K562 (cell line): Measurements from ENCODE around the gene CCDC159. TPM values are rescaled to one million over a fixed set of nuclear protein-coding genes. Genes with fewer than 3 reads are reported as not detected.

Experiments used
- ATAC-seq: fragments of 200-7000 bp; cut with Tn5 transposase; 3 replicates; pipeline ENCODE4 v1.9.1; 2020; ENCODE audit warnings: moderate library complexity
- BruUV-seq: library from RNA; stranded (reverse); fragments of 400-500 nt; replicated peaks from 2 replicates; lab custom pipeline; 2021; lab: Mats Ljungman, UMichigan
- CTCF ChIA-PET: fragments of 300-600 bp; formaldehyde crosslinking; extraction: SDS; loops from one replicate; lab custom pipeline; 2021; ENCODE audit warnings: low intra/inter-chr PET ratio; lab: Yijun Ruan, JAX
- POLR2A ChIA-PET: fragments of 300-600, 350-650 bp; sonication (Branson Sonifier 250); formaldehyde crosslinking; extraction: SDS; loops from one replicate; lab custom pipeline; 2021; ENCODE audit warnings: antibody characterized with exemption, inconsistent platforms; lab: Yijun Ruan, JAX
- DNase-seq, 4 experiments: peaks; one replicate each; pipeline versions ENCODE4 v3.0.0 to v3.0.0-alpha.2; 2011 to 2018; ENCODE audit warnings: low spot score in 3 of 4, mixed read lengths in 3 of 4; ENCODE audit errors: extremely low read depth in 1 of 4
- FAIRE-seq: peaks from 2 replicates; lab custom pipeline; 2011; peaks lifted over from hg19 to GRCh38; lab: Jason Lieb, UNC
- H2AFZ ChIP-seq: 2 replicates; pipeline ENCODE4 v1.6.0; 2011; ENCODE audit warnings: low read depth, low read length, control low read depth, inconsistent platforms
- H3K27ac ChIP-seq: fragments of 200-600 bp; 3 replicates; pipeline ENCODE4 v1.8.0; 2011; ENCODE audit warnings: low read depth, mild to moderate bottlenecking, control low read depth, inconsistent platforms, low read length, moderate library complexity, mixed read lengths; ENCODE audit errors: extremely low read depth
- H3K27me3 ChIP-seq, 2 experiments: fragments of 300-600 bp in 1 of 2; 2 replicates in 1 of 2; 3 replicates in 1 of 2; pipeline versions ENCODE4 v1.6.0 to v1.8.0; 2011; ENCODE audit warnings: inconsistent platforms in 2 of 2, low read length in 2 of 2, mild to moderate bottlenecking in 1 of 2, mixed read lengths in 1 of 2, moderate library complexity in 1 of 2; ENCODE audit not compliant: control insufficient read depth in 2 of 2, insufficient read depth in 2 of 2
- H3K36me3 ChIP-seq: fragments of 300-600 bp; 3 replicates; pipeline ENCODE4 v1.8.0; 2011; ENCODE audit warnings: mild to moderate bottlenecking, low read length, inconsistent platforms; ENCODE audit not compliant: control insufficient read depth, insufficient read depth
- H3K4me1 ChIP-seq, 2 experiments: fragments of 200-600 bp in 1 of 2; replicated peaks in 1 of 2; 2 replicates in 1 of 2; 3 replicates in 1 of 2; pipeline versions ENCODE4 v1.5.1 to v1.8.0; 2011; ENCODE audit warnings: inconsistent platforms in 2 of 2, low read length in 2 of 2, mild to moderate bottlenecking in 1 of 2, mixed read lengths in 1 of 2, moderate library complexity in 1 of 2; ENCODE audit not compliant: control insufficient read depth in 2 of 2, insufficient read depth in 2 of 2
- H3K4me2 ChIP-seq: 2 replicates; pipeline ENCODE4 v1.6.1; 2011; ENCODE audit warnings: low read length, control low read depth, inconsistent platforms, mixed read lengths; ENCODE audit not compliant: insufficient read depth
- H3K4me3 ChIP-seq: fragments of 200-600 bp; sonication (generic), shearing (Covaris generic); 2 replicates; pipeline ENCODE4 v1.5.1; 2016; ENCODE audit warnings: control low read depth, inconsistent platforms
- H3K79me2 ChIP-seq: fragments of 200-600 bp; 3 replicates; pipeline ENCODE4 v1.8.0; 2011; ENCODE audit warnings: low read length, inconsistent platforms; ENCODE audit not compliant: control insufficient read depth, insufficient read depth
- H3K9ac ChIP-seq, 2 experiments: 2 replicates each; pipeline versions ENCODE4 v1.6.0 to v1.6.1; 2011; ENCODE audit warnings: low read depth in 2 of 2, low read length in 2 of 2, control low read depth in 1 of 2, inconsistent platforms in 1 of 2, mild to moderate bottlenecking in 1 of 2, mixed read lengths in 1 of 2; ENCODE audit not compliant: insufficient read depth in 1 of 2
- H3K9me1 ChIP-seq: one replicate; pipeline ENCODE4 v1.6.0; 2011; ENCODE audit warnings: inconsistent platforms, mild to moderate bottlenecking, low read length, moderate library complexity; ENCODE audit not compliant: control insufficient read depth, insufficient read depth
- H3K9me3 ChIP-seq: replicated peaks from 2 replicates; pipeline ENCODE4 v1.5.1; 2011; ENCODE audit warnings: low read depth, low read length, inconsistent platforms; ENCODE audit not compliant: control insufficient read depth, insufficient read depth
- H4K20me1 ChIP-seq: replicated peaks from 2 replicates; pipeline ENCODE4 v1.6.1; 2011; ENCODE audit warnings: low read length, inconsistent platforms, mixed read lengths; ENCODE audit not compliant: control insufficient read depth, insufficient read depth
- CBX8 ChIP-seq: fragments of 200-600 bp; sonication (generic); IDR thresholded peaks from 2 replicates; pipeline ENCODE4 v1.6.1; 2012; ENCODE audit warnings: borderline replicate concordance, mixed run types, low read depth, mild to moderate bottlenecking, moderate library complexity, mixed read lengths, low read length, control low read depth, inconsistent platforms; ENCODE audit not compliant: poor library complexity, severe bottlenecking; ENCODE audit errors: extremely low read depth
- FOXK2 ChIP-seq, 2 experiments: fragments of 450-650 bp; IDR thresholded peaks in 1 of 2; conservative IDR thresholded peaks in 1 of 2; 2 replicates each; pipeline ENCODE4 v1.6.1; 2016; ENCODE audit warnings: low read depth in 2 of 2, mild to moderate bottlenecking in 1 of 2
- JUND ChIP-seq, 2 experiments: IDR thresholded peaks; 2 replicates in 1 of 2; 3 replicates in 1 of 2; pipeline ENCODE4 v1.6.1; 2011; ENCODE audit warnings: borderline replicate concordance in 2 of 2, low read depth in 2 of 2, low read length in 2 of 2, improper control_type of control experiment in 1 of 2, missing biosample characterization in 1 of 2, missing genetic modification characterization in 1 of 2, missing genetic modification reagents in 1 of 2
- NCOA1 ChIP-seq: fragments of 450-650 bp; IDR thresholded peaks from 2 replicates; pipeline ENCODE4 v1.6.1; 2016; ENCODE audit warnings: low read depth
- PHF20 ChIP-seq: fragments of 450-650 bp; IDR thresholded peaks from 2 replicates; pipeline ENCODE4 v1.6.1; 2018; ENCODE audit not compliant: partially characterized antibody
- RNF2 ChIP-seq: sonication (generic); IDR thresholded peaks from 2 replicates; pipeline ENCODE4 v1.6.1; 2016
- SMAD2 ChIP-seq: fragments of 150-350 bp; IDR thresholded peaks from 2 replicates; pipeline ENCODE4 v1.6.1; 2014; ENCODE audit warnings: low read depth, mild to moderate bottlenecking, low read length
- SMARCE1 ChIP-seq: fragments of 450-650 bp; IDR thresholded peaks from 2 replicates; pipeline ENCODE4 v1.7.1; 2016; ENCODE audit warnings: mild to moderate bottlenecking
- SP2 ChIP-seq: IDR thresholded peaks from 2 replicates; pipeline ENCODE4 v1.6.1; 2011; ENCODE audit warnings: mild to moderate bottlenecking, low read depth, low read length, moderate library complexity; ENCODE audit not compliant: poor library complexity, severe bottlenecking; ENCODE audit errors: extremely low read depth
- SRF ChIP-seq, 2 experiments: fragments of 250-450, 450-650 bp in 1 of 2; sonication (Bioruptor Pico) in 1 of 2; sonication (generic) in 1 of 2; formaldehyde crosslinking; IDR thresholded peaks; 2 replicates each; pipeline versions ENCODE4 v1.5.0 to v1.5.1; 2020 to 2022; ENCODE audit warnings: mild to moderate bottlenecking in 1 of 2, missing genetic modification reagents in 1 of 2
- WGBS: fragments of 100-300 bp; shearing (Covaris generic); methylation state at CpG from one replicate; pipeline ENCODE4 v1.1.6; 2016; ENCODE audit warnings: low coverage, mixed read lengths; ENCODE audit not compliant: insufficient coverage; ENCODE audit errors: missing lambda C conversion rate; 5-methylcytosine and 5-hydroxymethylcytosine counted together
- in situ Hi-C: fragments of 300-500 bp; cut with MboI; formaldehyde crosslinking; loops from 4 replicates; pipeline ENCODE4 v1.15.0; 2018; ENCODE audit warnings: inconsistent platforms, mixed read lengths
- intact Hi-C: fragments of 100-400 bp; cut with micrococcal nuclease; formaldehyde crosslinking; loops from 2 replicates; pipeline ENCODE4 v1.14.2; 2022
- polyA plus RNA-seq, 8 experiments: library from polyadenylated mRNA; depleted of rRNA in 4 of 8; stranded (reverse) in 5 of 8; unstranded in 3 of 8; fragments of >200 nt; fragmentation: Nextera tagmentation in 2 of 8; fragmentation: Illumina TruSeq in 1 of 8; extraction: Ambion mirVana in 2 of 8; extraction: Trizol in 1 of 8; gene quantifications; 2 replicates each; pipeline versions ENCODE4 v1.2.1 to v1.2.3, GENCODE V29; 2011 to 2014; ENCODE audit warnings: inconsistent platforms in 1 of 8, missing spikeins in 1 of 8
- total RNA-seq, 7 experiments: library from RNA; depleted of rRNA in 6 of 7; stranded (reverse); fragments of >200 nt in 6 of 7; fragmentation: Illumina TruSeq in 2 of 7; extraction: Trizol in 2 of 7; gene quantifications; 2 replicates each; pipeline versions ENCODE4 v1.2.1 to v1.2.3, GENCODE V29; 2011 to 2021; ENCODE audit warnings: low replicate concordance in 1 of 7
- TF ChIP-seq, protein P1 (sequence below), 2 experiments: fragments of 250-450 bp in 1 of 2; fragments of 450-650 bp in 1 of 2; sonication (Bioruptor Pico) in 1 of 2; IDR thresholded peaks; 2 replicates each; pipeline versions ENCODE4 v1.6.1 to v1.8.0; 2016 to 2021; ENCODE audit warnings: mild to moderate bottlenecking in 2 of 2, moderate library complexity in 2 of 2, missing compliant biosample characterization in 1 of 2, missing genetic modification characterization in 1 of 2
- TF ChIP-seq, protein P2 (sequence below), 2 experiments: fragments of 450-650 bp; IDR thresholded peaks; 2 replicates each; pipeline ENCODE4 v1.6.1; 2016
- TF ChIP-seq, protein P3 (sequence below): sonication (generic); formaldehyde crosslinking; IDR thresholded peaks from 2 replicates; pipeline ENCODE4 v1.8.0; 2022; ENCODE audit warnings: mild to moderate bottlenecking, missing genetic modification reagents

CCDC159 gene
- total and polyA plus RNA-seq, 9 of the 15 experiments (the other 6 are each of a cell fraction or from before 2014, with no cell fraction given): 0.68 to 10.1 (median 4.7) TPM

DNA sequence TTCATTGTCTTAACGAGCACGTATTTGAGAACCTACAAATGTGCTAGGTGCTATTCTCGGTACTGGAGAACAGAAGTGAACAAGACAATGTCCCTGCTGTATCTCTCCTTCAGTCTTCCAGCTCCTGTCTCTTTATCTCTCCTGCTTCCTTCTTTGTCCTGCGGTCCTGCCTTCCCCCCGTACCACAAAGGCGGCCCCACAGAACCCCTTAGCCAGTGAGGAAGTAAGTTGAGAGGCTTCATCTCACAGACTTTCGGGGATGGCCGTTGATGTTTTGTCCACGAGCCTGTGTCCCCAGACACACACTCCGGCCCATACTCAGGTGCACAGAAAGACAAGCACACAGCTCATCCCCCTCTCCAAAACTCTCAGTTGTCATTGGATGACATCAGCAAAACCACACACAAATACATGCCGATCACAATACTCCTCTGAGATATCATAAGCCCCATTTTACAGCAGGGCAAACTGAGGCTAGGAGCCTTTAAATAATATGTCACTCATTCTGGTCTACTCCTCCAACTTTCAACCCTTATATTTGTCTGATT is 27.6 kb downstream of the CCDC159 start:
- Histone ChIP-seq H3K4me3 (peak overlapping the region; percentile 59), H3K9ac (peak overlapping the region; percentile 77 to 96; a peak in 3 of 4 replicates), H3K36me3 (peaks cover 19% of the 10 kb centered on the region), H3K9me1 (no peaks in the 10 kb centered on the region), H3K27me3 (no peaks in the 10 kb centered on the region), H3K79me2 (peaks cover 16% of the 10 kb centered on the region; the same call in 2 of the 3 replicates), H3K4me2 (peak overlapping the region; percentile 84), H3K4me1 (peaks cover 22 to 31% of the 10 kb centered on the region in 2 experiments), H3K9me3 (no peaks in the 10 kb centered on the region), H3K27ac (peak overlapping the region; percentile 84; the same call in 2 of the 3 replicates), H4K20me1 (peaks cover 11% of the 10 kb centered on the region), H2AFZ (peak overlapping the region; percentile 97)
- POLR2A ChIA-PET: interaction anchor here (0.6 to 3.6 kb wide), 17 partner anchors 10 to 276 kb away, joined by 3 to 36 read pairs (median 3); partner anchors contain the start of genes CCDC159, ECSIT, EPOR and RAB3D
- 21% methylated on average over 11 of the region's 11 CpGs for WGBS
- in situ Hi-C loops: no loop called here
- ATAC-seq (no peak), DNase-seq (peak in 1 of 4 experiments; percentile 20), FAIRE-seq (no peak)
- intact Hi-C loops: loop anchor here (2.0 kb wide), 1 partner anchor 61 kb away; the partner anchor contains the start of genes ODAD3 and PRKCSH
- CTCF ChIA-PET: no interaction called here
- BruUV-seq: no TSS peak
- 0 out of 2 replicates have a peak, but pooled peaks have one; percentile 46 for TF ChIP-seq NCOA1
- TF ChIP-seq SRF (CRISPR knock-in tag; IDR thresholded peaks at IDR 0.05): peak in 1 of 2 experiments; percentile 13; a peak in 1 of 4 replicates
- no peak for TF ChIP-seq JUND (IDR thresholded peaks at IDR 0.05; ENCODE audit: borderline replicate concordance, low read depth, low read length)
- TF ChIP-seq JUND (tag; IDR thresholded peaks at IDR 0.05; ENCODE audit: borderline replicate concordance, low read depth, low read length): 0 out of 3 replicates have a peak, but pooled peaks have one; percentile 53
- peak; percentile 59 for TF ChIP-seq PHF20
- TF ChIP-seq, protein P1, sequence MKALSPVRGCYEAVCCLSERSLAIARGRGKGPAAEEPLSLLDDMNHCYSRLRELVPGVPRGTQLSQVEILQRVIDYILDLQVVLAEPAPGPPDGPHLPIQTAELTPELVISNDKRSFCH (CRISPR knock-in tag; IDR thresholded peaks at IDR 0.05): no peak
- TF ChIP-seq, protein P1 (tag; IDR thresholded peaks at IDR 0.05): 0 out of 2 replicates have a peak, but pooled peaks have one; percentile 67
- TF ChIP-seq FOXK2 (conservative IDR thresholded peaks at IDR 0.05 in 1 of 2, IDR thresholded peaks at IDR 0.05 in 1 of 2; ENCODE audit: low read depth in 2 of 2): no peak
- no peak for TF ChIP-seq CBX8
- TF ChIP-seq SP2: no peak
- TF ChIP-seq, protein P2, sequence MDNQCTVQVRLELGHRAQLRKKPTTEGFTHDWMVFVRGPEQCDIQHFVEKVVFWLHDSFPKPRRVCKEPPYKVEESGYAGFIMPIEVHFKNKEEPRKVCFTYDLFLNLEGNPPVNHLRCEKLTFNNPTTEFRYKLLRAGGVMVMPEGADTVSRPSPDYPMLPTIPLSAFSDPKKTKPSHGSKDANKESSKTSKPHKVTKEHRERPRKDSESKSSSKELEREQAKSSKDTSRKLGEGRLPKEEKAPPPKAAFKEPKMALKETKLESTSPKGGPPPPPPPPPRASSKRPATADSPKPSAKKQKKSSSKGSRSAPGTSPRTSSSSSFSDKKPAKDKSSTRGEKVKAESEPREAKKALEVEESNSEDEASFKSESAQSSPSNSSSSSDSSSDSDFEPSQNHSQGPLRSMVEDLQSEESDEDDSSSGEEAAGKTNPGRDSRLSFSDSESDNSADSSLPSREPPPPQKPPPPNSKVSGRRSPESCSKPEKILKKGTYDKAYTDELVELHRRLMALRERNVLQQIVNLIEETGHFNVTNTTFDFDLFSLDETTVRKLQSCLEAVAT (IDR thresholded peaks at IDR 0.05): no peak
- no peak for TF ChIP-seq RNF2
- TF ChIP-seq, protein P3, sequence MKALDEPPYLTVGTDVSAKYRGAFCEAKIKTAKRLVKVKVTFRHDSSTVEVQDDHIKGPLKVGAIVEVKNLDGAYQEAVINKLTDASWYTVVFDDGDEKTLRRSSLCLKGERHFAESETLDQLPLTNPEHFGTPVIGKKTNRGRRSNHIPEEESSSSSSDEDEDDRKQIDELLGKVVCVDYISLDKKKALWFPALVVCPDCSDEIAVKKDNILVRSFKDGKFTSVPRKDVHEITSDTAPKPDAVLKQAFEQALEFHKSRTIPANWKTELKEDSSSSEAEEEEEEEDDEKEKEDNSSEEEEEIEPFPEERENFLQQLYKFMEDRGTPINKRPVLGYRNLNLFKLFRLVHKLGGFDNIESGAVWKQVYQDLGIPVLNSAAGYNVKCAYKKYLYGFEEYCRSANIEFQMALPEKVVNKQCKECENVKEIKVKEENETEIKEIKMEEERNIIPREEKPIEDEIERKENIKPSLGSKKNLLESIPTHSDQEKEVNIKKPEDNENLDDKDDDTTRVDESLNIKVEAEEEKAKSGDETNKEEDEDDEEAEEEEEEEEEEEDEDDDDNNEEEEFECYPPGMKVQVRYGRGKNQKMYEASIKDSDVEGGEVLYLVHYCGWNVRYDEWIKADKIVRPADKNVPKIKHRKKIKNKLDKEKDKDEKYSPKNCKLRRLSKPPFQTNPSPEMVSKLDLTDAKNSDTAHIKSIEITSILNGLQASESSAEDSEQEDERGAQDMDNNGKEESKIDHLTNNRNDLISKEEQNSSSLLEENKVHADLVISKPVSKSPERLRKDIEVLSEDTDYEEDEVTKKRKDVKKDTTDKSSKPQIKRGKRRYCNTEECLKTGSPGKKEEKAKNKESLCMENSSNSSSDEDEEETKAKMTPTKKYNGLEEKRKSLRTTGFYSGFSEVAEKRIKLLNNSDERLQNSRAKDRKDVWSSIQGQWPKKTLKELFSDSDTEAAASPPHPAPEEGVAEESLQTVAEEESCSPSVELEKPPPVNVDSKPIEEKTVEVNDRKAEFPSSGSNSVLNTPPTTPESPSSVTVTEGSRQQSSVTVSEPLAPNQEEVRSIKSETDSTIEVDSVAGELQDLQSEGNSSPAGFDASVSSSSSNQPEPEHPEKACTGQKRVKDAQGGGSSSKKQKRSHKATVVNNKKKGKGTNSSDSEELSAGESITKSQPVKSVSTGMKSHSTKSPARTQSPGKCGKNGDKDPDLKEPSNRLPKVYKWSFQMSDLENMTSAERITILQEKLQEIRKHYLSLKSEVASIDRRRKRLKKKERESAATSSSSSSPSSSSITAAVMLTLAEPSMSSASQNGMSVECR (CRISPR knock-in tag): 0 out of 2 replicates have a peak, but pooled peaks have one; percentile 22
- TF ChIP-seq SMAD2: no peak
- 0 out of 2 replicates have a peak, but pooled peaks have one; percentile 11 for TF ChIP-seq SMARCE1
